PC-9 (cell line): Measurements from ENCODE around the gene LUC7L3.

Experiments used
- CTCF ChIP-seq: fragments of 200-600 bp; sonication (generic); conservative IDR thresholded peaks from 2 replicates; pipeline ENCODE4 v1.6.1; 2017; ENCODE audit warnings: mixed run types, antibody characterized with exemption, mild to moderate bottlenecking, moderate library complexity
- EZH2 ChIP-seq: fragments of 200-600 bp; sonication (generic); IDR thresholded peaks from 2 replicates; pipeline ENCODE4 v1.8.0; 2017; ENCODE audit warnings: antibody characterized with exemption, low read depth

- TF ChIP-seq CTCF, result no peak
- TF ChIP-seq EZH2, result no peak
Measured at GRCh38 chr17:50672071-50672470, 47.3 kb upstream of the LUC7L3 start.
